H1 (cell line): ENCODE measurements around the gene IL17RD.

Experiments
- CTCF ChIP-seq, 3 experiments: IDR thresholded peaks; 1 replicate in 2 of 3; 2 replicates in 1 of 3; pipeline versions ENCODE4 v1.5.1 to v1.6.1; 2011; ENCODE audit warnings: low read length in 3 of 3, mild to moderate bottlenecking in 3 of 3, inconsistent platforms in 2 of 3, low read depth in 1 of 3, moderate library complexity in 1 of 3; ENCODE audit not compliant: insufficient read depth in 1 of 3; ENCODE audit errors: control extremely low read depth in 1 of 3
- FOSL1 ChIP-seq: IDR thresholded peaks from 2 replicates; pipeline ENCODE4 v1.6.1; 2011; ENCODE audit warnings: mild to moderate bottlenecking, low read depth, low read length, moderate library complexity; ENCODE audit not compliant: insufficient read depth
- JUND ChIP-seq: IDR thresholded peaks from 2 replicates; pipeline ENCODE4 v1.6.1; 2011; ENCODE audit warnings: mild to moderate bottlenecking, improper control_type of control experiment, low read length
- PHF8 ChIP-seq: fragments of 200-600 bp; sonication (generic); conservative IDR thresholded peaks from 2 replicates; pipeline ENCODE4 v1.7.1; 2012; ENCODE audit warnings: low read depth, mild to moderate bottlenecking, inconsistent platforms, low read length, moderate library complexity
- POLR2A ChIP-seq, 2 experiments: IDR thresholded peaks; 1 replicate in 1 of 2; 2 replicates in 1 of 2; pipeline ENCODE4 v1.6.1; 2011; ENCODE audit warnings: low read depth in 2 of 2, low read length in 2 of 2, mild to moderate bottlenecking in 2 of 2; ENCODE audit errors: control extremely low read depth in 1 of 2
- RNF2 ChIP-seq: fragments of 200-900, 300-1000 bp; sonication (generic); IDR thresholded peaks from 2 replicates; pipeline ENCODE4 v1.7.1; 2016; ENCODE audit warnings: borderline replicate concordance, low read depth, mild to moderate bottlenecking, antibody characterized with exemption, low read length; ENCODE audit not compliant: poor library complexity, severe bottlenecking; ENCODE audit errors: missing control alignments

GRCh38 chr3:57158813-57159738 is 6.1 kb downstream of the IL17RD start:
- no peak for TF ChIP-seq RNF2
- TF ChIP-seq CTCF (IDR thresholded peaks at IDR 0.05; ENCODE audit: control extremely low read depth in 1 of 3, insufficient read depth in 1 of 3, low read depth in 1 of 3, low read length in 3 of 3): peak in 1 of 3 experiments; percentile 2; a peak in 1 of 4 replicates
- no peak for TF ChIP-seq POLR2A (IDR thresholded peaks at IDR 0.05; ENCODE audit: control extremely low read depth in 1 of 2, low read depth in 2 of 2, low read length in 2 of 2)
- TF ChIP-seq JUND: no peak
- no peak for TF ChIP-seq PHF8
- no peak for TF ChIP-seq FOSL1
